Embryonic facial prominence (tissue), 1 donor: ENCODE data around the gene SNAI1.
A peak's percentile ranks its signal among the peaks of the same experiment; 100 is the strongest.
"Not testable (repeated sequence)": the region's sequence is repeated elsewhere in the genome, so short reads cannot be mapped to it uniquely, and the experiment has no call there.

Source experiments
- DNase-seq: peaks from one replicate; pipeline ENCODE4 v3.0.0-alpha.2; 2016; ENCODE audit errors: extremely low spot score

Gene SNAI1

GRCh38 chr20:49982346-49983122 is at the start of gene SNAI1:
Gene SNAI1, plus strand, starts transcription at chr20:49982980. Its CDS starts 80 bp downstream, at chr20:49983060.
- peak; percentile 85 for DNase-seq

- DNase-seq: no peak
Observed at GRCh38 chr20:49935746-49936152, 47.0 kb upstream of the SNAI1 start.

- peak; percentile 89 for DNase-seq
Observed at GRCh38 chr20:49936153-49937026, 46.4 kb upstream of the SNAI1 start, which contains the start of gene RNF114. Gene RNF114, plus strand, starts transcription at chr20:49936397. Its CDS starts 16 bp downstream, at chr20:49936413.

GRCh38 chr20:49937027-49937929 is 45.5 kb upstream of the SNAI1 start:
- no peak for DNase-seq

- no peak for DNase-seq
Observed at GRCh38 chr20:49938173-49939163, 44.3 kb upstream of the SNAI1 start.

- DNase-seq: no peak
Observed at GRCh38 chr20:49941456-49941855, 41.3 kb upstream of the SNAI1 start.

GRCh38 chr20:49942303-49942702 is 40.5 kb upstream of the SNAI1 start:
- no peak for DNase-seq

- no peak for DNase-seq
Observed at GRCh38 chr20:49942942-49943341, 39.8 kb upstream of the SNAI1 start.

GRCh38 chr20:49945306-49945700 is 37.5 kb upstream of the SNAI1 start:
- no peak for DNase-seq

- DNase-seq: no peak
Observed at GRCh38 chr20:49945701-49946477, 36.9 kb upstream of the SNAI1 start.

- DNase-seq: no peak
Observed at GRCh38 chr20:49948178-49948577, 34.6 kb upstream of the SNAI1 start.

GRCh38 chr20:49948809-49949507 is 33.8 kb upstream of the SNAI1 start:
- DNase-seq: no peak

GRCh38 chr20:49951151-49951550 is 31.6 kb upstream of the SNAI1 start:
- DNase-seq: no peak

- no peak for DNase-seq
Observed at GRCh38 chr20:49955167-49955566, 27.6 kb upstream of the SNAI1 start.

- DNase-seq: not testable (repeated sequence)
Observed at GRCh38 chr20:49955830-49956396, 26.9 kb upstream of the SNAI1 start.

GRCh38 chr20:49956689-49957088 is 26.1 kb upstream of the SNAI1 start:
- DNase-seq: no peak

GRCh38 chr20:49957089-49957938 is 25.5 kb upstream of the SNAI1 start:
- DNase-seq: not testable (repeated sequence)

GRCh38 chr20:49961413-49961812 is 21.4 kb upstream of the SNAI1 start:
- no peak for DNase-seq
